Left ventricle myocardium superior (tissue), 1 donor: Measurements from ENCODE around the gene MVB12B. TPM values are rescaled to one million over a fixed set of nuclear protein-coding genes. Genes with fewer than 3 reads are reported as not detected.
A peak's percentile ranks its signal among the peaks of the same experiment; 100 is the strongest.

ENCODE experiments used
- ATAC-seq: fragments of 200-7000 bp; cut with Tn5 transposase; one replicate; pipeline ENCODE4 v1.9.1; 2020; ENCODE audit warnings: mild to moderate bottlenecking, moderate library complexity
- DNase-seq: peaks from one replicate; pipeline ENCODE4 v3.0.0-alpha.2; 2020
- intact Hi-C: fragments of 100-400 bp; cut with micrococcal nuclease; formaldehyde crosslinking; loops from one replicate; pipeline ENCODE4 v1.11.0; 2022
- total RNA-seq: library from RNA; stranded (reverse); fragmentation: NEBNext Ultra II Directional; extraction: Animal tissue kit (Norgen Biotek cat#: 25700); gene quantifications from one replicate; pipeline ENCODE4 v1.2.1, GENCODE V29; 2021
- donor health status: DM: no; HTN: yes; CAD: no; lungs with severe emphysema.

Gene MVB12B
- total RNA-seq, 1 donor from 2014 or later, result 11.8 TPM

DNA sequence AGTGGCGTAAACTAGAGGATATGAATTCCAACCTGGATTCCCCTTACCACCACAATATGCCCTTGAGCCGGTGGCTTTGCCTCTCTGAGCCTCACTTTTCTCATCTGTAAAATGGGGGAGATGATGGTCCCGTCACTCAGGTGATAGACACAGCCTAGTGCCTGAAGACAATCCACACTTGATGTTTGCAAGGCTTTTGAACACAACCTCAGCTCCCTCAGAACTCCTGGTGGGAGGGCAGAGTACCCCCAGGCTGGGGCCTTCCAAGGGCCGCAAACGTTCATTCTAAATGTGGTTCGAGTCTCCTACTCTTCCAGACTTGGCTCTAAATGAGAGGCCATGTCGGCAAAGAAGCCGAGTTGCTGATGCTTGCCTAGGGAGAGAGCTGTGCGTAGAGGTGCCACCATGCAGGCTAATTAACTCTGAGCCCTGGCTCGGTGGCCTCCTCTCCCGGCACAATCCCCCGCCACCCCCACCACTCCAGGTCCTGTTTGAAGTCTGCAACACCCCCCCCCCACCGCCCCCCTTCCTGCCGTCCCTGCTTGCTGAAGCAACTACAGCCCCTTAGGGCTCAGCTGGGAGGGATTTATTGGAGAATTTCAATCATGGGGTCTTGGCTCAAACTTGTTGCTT lies 189.4 kb downstream of the MVB12B start:
- intact Hi-C loops, result no loop called here
- DNase-seq (no peak), ATAC-seq (no peak)

DNA sequence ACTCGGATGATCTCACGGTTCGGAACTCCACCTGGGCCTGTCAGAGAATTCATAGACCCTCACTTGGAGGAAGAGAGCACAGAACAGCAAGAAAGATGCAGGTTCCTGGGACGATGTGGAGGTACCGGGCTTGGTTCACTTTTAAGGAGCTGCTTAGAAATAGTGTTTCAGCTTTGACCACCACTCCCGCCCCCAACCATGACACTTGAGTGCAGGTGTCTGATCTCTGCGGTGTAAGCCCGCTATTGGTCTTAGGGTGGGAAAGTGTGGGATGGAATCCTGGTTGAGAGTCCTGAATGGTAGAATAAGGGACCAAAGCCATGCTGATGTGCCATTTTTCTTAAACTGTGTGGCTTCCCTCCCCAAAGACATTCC lies 189.9 kb downstream of the MVB12B start:
- DNase-seq, result no peak
- no peak for ATAC-seq
- intact Hi-C loops, result no loop called here

DNA sequence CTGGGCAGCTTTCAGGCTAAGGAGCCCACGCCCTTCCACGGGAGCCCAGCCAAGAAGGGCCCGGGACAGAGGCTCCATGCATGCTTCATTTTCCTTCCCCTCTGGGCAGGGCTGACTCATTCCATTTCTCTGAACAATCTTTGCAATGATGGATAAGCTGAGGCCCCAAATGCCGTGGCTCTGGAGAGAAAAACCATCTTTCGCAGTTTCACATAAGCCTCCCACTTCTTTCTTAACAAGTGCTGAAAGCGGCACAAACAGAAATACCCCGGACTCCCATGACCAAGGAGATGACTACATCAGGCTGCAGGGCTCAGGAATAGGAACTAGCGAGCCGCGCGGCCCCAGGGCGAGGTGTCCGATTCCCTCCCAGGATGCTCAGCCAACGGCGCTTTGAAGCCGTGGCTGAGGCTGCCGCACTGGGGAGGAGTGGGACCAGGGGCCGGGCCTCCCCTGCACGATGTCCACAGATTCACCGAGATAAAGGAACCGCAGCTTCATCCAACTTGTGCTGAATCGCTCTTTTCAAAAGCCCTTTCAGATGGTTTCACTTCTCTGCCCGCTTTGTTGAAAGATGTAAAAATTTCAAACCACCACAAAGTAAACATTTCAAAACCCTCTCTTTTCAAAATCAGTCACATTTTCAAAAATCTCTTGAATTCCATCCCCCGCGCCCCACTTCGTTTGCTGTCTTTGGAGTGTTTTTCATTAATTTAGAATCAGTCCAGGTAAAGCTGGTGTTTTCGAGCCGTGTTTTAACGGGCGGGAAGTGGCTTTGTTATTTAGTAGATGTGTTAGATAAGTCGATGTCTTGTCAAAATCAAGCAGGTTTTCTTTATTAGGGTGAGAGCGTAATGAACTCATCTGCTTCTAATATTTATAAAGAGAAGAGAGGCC lies 190.6 kb downstream of the MVB12B start:
- ATAC-seq, result peak; percentile 78
- peak; percentile 87 for DNase-seq
- intact Hi-C loops, result no loop called here

DNA sequence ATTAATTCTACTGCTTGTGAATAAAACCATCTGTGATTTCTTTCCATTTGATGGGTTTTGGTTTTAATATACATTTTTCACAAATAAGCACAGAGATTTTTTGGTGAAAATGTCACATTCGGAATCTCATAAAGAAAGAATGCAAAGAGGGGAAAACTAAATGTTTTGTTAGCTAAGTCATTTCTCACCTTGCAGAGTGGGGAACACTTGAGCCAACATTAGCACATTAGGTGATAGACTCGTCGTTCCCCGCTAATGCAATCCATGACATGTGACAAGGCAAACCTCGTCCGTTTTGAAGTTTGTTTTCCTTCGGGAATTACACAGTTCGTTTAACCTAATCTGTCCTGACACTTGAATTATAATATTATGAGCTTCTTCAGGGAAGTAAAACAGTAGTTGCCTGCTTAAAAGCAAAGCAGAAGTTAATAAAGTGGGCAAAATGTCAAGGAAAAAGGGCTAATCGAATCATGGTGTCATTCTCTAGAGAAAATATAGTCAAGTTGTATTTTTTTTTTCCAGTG lies 191.3 kb downstream of the MVB12B start:
- intact Hi-C loops, result no loop called here
- ATAC-seq, result no peak
- no peak for DNase-seq

DNA sequence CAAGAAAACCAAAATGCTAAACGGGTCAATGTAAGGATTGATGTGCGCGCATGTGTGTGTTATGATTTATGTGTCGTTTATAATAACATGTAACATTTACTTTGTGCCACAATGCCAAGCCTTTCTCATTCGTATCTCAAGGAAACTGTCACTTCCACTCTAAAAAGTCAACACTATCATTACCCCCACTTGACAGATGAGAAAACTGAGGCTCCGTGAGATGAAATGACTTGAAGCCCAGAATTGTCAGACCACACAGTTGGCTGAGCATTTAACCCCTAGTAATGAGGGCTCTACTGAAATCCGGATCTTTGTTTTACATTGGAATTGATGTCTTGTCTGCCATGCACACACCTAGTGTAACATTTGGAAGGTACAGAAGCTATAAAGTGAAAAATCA lies 192.1 kb downstream of the MVB12B start:
- no peak for DNase-seq
- ATAC-seq, result no peak
- intact Hi-C loops, result no loop called here

DNA sequence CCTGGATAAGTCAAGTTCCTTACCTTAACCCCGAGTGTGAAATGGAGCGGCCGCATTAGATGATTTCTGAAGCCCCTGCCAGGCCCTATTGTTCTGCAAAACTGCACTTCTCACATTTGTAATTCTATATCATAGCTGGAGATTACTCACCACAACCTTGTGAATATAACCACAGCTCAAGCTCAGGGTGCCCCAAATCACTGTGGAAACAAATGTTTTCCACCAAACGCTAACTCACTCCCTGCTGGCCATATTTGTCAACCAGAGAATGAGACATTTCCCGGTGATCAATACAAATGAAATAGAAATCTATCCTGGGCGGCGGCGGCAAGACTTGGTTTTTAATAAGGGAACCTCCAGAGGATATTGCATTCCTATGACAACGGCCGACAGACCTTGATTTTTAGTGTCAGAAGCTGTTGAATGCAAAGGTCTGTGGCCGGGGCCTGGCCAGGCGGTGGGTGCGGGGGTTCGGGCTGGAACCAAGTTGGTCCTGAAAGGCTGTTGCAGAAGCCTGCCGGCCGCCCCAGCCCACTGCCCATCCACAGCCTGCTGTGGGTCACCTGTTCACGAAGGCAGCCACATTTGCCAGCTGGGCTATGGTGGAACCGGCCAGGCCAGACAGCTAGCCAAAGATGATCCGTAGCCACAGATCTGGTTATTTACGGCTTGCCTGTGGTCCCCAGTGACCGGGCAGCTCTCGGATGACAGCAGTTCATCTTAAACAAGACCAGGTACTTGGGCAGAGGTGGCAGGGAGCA lies 193.2 kb downstream of the MVB12B start:
- intact Hi-C loops, result no loop called here
- DNase-seq (no peak), ATAC-seq (no peak)

DNA sequence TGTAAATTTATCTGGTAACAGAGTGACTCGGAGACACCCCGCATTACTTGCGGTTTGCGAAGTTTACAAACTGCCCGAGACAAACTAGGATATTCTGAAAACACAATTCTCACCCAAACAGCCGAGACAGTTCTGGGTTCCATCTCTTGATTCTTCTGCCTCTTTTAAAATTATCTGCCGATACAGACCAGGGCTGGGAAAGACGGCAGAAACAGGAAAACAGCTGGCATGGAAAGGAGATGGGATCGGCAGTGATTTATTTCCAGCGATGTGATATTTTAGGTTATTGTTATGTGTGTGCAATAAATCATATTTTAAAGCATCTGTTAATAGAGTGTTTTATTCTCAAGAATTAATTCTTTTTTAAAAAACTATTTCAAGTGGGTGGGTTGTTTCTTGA lies 193.8 kb downstream of the MVB12B start:
- DNase-seq, result no peak
- intact Hi-C loops, result no loop called here
- no peak for ATAC-seq

DNA sequence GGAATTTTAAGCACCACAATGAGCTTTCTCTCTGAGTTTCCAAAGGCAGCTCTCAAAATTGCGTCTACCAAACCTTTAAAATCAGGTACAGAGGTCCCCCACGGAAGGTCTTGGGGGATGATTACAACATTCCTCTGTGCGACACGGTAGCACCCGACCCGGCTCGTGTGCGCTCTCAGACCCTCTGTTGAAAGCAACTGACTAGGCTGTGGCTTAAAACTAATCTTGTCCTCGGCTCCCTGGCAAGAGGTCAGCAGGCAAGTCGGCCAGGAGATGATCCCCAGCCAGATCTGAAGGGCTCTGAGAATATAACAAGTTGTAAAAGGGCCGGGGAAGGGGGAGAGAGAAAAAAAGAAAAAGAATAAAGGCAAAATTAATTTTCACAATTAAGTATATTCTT lies 194.5 kb downstream of the MVB12B start:
- peak; percentile 63 for DNase-seq
- intact Hi-C loops, result no loop called here
- no peak for ATAC-seq

DNA sequence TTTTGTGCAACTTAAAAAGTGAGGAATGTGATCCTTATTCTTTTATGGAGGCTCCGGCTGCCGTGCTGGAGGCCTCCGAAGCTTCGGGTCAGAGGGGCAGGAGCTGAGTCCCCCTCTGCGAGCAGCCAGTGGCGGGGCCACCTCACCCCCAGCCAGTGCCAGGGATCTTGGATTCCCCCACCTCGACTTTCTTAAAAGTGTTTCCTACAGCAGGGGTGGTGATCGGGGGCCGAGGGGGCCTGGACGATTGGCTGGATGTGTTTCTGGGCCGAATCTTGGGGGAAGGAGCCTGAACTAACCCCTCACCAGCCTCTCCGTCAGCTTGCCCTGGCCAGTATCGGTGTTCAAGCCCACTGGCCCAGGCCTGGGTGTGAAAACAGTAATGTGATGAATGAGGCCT lies 194.9 kb downstream of the MVB12B start:
- DNase-seq, result no peak

DNA sequence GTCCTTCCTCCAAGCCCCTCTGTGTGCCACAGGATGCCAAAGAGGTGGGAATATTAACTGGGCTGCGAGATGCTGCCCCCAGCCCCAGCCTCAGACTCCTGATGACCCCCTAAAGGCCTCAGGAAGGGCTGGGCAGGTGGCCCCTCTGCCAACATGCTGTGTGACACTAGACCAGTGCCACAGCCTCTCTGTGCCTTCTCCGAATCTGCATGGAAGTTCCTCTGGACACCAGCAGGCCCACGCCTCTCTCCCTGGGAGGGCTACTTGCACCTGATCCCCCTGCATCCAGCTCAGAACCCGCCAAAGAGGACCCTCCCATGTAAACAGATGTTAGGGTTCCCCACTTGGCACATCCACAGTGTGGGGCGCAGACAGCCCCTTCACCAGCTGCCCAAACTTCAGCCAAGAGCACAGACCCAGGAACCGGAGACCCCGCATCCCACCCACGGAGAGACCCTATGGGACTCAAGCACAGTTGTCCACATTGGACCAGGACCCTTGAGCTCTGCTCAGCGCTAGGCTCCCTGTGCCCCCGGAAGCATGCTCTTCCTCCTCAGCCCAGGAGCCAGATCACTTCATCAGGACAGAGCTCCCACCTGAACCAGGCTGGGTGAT lies 195.5 kb downstream of the MVB12B start:
- ATAC-seq (no peak), DNase-seq (no peak)
- intact Hi-C loops, result no loop called here

More for the DNA sequence above, 194.9 kb downstream of the MVB12B start:
- intact Hi-C loops, result no loop called here
- ATAC-seq, result no peak

DNA sequence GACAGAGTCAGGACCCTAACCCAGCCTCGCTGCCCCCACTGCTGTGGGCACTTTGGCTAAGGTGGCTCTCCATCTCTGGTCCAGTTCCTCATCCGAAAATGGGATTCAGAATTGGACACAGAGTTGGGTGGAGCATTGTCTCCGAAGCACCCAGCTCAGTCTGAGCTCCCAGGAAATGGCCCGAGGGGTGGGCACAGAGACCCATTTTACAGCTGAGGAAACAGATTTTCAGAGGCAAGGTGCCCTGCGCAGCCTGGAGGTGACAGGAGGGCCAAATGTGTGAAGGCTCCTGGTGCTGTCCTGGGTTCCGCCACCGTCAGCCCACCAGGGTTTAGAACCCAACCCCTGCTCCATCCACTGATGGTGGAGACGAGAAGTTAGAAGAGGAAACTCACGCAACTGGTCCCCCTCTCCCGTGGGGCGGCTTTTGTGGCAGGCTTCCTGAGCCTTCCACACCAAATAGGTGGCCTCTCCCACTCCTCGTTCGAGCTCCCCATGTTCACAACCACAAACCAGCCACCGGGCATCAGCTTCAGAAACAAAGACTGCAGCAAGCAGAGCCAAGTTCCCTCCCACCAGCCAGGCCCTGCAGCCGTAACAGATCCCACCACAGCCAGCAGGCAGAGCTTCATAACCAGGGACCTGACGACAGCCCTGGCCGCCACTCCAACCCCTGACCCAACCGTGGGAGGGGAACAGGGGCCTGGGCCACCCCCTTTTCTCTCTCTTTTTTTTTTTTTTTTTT lies 196.2 kb downstream of the MVB12B start:
- peak; percentile 72 for DNase-seq
- peak; percentile 77 for ATAC-seq
- intact Hi-C loops, result no loop called here

DNA sequence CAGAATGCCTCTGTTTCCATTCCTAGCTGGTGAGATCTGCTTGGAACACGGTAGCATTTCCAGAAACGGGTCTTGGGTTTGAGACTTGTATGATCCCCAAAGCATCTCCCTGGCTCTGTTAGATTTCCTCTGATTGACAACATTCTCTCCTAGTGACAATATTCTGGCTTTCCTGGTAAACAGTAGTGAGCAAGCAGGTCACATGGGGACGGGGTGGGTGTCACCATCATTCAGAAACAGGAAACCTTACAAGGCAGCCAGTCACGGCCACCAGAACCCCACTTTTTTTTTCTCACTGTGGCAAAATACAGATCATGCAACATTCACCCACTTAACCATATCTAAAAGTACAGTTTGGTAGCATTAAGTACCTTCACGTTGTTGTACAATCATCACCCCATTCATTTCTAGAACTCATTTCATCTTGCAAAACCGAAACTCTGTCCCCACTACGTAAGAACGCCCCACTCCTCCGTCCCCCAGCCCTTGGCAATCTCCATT lies 197.0 kb downstream of the MVB12B start:
- intact Hi-C loops, result no loop called here
- peak; percentile 69 for ATAC-seq
- no peak for DNase-seq

DNA sequence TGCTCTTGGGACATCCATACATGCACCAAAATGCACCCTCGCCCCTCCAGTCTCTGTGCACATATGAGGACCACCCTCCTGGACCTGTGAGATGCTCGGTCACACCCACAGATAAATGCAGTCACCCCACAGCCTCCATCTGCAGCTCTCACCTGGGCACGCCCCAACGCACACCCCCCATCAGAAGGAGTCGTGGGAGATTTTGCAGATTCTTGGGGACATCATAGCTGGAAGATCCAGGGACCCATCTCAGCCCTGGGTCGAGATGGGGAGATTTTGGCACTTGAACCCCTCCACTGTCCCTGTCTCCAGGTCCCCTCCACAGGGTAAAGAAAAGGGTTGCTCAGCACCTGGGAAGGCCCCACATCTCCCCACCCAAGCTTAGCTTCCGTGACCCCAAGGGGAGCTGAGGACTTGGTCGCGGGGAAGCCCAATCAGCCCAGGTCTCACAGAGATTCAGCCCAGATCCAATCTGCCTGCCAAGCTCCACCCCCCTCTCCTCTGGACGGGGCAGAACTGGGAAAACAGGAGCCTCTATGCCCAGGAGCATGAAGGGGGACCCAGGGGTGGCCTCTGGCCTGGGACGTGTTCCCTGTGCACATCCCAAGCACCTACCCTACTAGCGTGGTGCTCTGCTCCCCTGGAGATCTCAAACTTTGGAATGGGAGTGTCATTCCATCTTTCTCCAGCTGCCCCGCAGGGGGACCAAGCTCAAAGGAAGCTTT lies 197.9 kb downstream of the MVB12B start:
- no peak for DNase-seq
- intact Hi-C loops, result no loop called here
- no peak for ATAC-seq

DNA sequence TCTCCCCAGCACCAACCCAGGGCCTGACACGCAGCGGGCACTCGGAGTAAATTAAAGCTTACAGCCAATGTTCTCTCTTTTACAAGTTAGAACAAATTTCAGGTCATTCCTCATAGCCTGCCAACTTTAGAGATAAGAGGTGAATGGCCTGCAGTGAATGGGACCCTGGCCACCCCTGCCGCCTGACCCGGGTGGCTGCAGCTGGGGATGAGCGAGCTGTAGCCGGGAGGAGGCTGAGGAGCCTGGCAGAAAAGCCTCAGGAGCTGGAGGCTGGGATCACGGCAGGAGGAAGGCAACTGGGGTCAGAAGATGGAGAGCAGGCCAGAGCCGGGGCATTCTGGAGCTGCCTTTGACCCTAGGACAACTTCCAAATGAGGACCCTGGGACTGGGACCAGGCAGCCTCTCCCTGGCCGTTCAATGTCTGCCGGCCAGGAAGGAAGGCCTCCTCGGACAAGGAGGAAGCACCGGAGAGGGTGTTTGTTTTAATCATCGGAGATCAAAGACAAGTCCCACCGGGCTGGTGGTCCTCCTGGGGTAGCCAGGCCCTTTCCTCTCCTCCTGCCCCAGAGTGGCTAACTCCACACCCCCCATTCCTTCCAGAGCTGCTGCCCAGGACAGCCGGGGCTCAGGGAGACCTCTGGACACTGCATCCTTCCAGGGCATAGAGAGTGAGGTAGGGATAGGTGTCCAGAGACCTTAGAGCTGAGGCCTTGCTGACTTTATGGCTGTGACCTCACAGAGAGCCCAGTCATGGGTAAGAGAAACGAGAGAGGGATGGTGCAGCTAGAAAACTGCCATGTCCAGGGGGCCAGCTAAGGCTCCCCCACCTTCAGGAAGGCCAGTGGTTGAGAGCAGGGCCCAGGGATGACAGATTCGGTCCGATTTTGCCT lies 199.8 kb downstream of the MVB12B start:
- DNase-seq (no peak), ATAC-seq (no peak)
- intact Hi-C loops, result no loop called here

DNA sequence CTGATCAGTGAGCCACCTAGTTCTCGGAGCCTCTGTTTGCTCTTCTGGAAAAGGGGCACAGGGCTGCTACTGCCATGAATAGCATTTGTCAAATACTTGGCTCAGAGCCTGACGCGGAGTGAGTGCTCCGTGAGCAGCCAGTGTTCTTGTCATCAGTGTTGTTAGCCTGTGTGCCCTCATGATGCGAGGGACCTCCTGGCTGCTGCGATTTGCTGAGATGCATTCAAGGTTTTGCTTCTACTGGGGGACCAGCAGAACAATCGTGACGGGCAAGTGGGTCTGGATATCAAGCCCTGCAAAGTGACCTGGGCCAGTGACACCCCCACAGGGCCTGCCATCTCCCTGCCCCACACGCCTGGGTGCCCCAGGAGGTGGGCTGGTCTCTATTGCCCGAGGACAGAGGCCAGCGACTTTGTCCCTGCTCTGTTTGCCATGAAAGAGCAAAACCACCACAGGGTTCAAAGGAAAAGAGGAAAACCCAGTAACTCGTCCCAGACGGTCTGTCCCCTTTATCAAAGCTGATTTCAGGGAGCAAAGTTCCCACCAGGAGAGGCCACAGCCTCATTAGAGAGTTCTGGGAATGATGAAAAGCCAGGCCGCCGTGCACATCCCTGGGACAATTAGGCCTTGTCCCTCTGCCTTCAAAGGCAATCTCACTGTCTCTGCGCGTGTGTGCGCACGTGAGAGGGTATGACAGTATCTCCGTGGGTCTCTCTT lies 200.6 kb downstream of the MVB12B start:
- ATAC-seq (no peak), DNase-seq (no peak)
- intact Hi-C loops, result no loop called here

DNA sequence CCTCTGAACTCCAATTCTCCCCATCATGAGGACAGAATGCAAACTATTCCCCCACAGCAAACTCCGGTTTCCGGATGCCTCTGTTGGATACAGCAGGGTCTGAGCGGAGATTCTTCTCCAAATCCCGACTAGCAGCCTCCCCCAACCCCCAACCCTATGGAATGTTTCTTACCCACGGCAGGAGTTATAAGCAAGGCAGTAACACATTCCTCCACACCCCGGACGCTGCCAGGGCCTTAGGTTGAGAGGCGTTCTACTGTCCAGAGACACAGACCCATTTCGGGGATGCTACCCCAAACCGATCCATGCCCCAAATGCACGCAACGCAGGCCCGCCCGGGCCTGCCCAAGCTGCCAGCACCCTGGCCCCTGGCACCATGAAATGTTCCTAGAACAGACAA lies 201.5 kb downstream of the MVB12B start:
- intact Hi-C loops, result no loop called here
- DNase-seq (no peak), ATAC-seq (no peak)
